ENCODE measurements around the gene AMACR. TPM values are rescaled to one million over a fixed set of nuclear protein-coding genes. Genes with fewer than 3 reads are reported as not detected.

The AMACR gene
- polyA plus RNA-seq, 3 donors = 81.1 to 113 (median 101) TPM

Other genes starting within 250 kb of the AMACR start
- 10 to 100 TPM; 13.5 to 18.0 (median 15.8) TPM for gene ADAMTS12, start 116.1 kb downstream of the AMACR start, polyA plus RNA-seq (ENCODE audit: insufficient read length in 3 of 3)
- under 1 TPM; 0.18 to 0.33 (median 0.23) TPM for gene RXFP3, start 71.7 kb downstream of the AMACR start, polyA plus RNA-seq (ENCODE audit: insufficient read length in 3 of 3)
- gene SLC45A2, start 23.4 kb downstream of the AMACR start, polyA plus RNA-seq (ENCODE audit: insufficient read length in 3 of 3) = 1 to 10 TPM in 1 of 3 donors, under 1 TPM in 2; 0.50 to 1.1 (median 0.96) TPM
- 10 to 100 TPM; 47.6 to 56.7 (median 55.5) TPM for gene C1QTNF3, start 35.2 kb upstream of the AMACR start, polyA plus RNA-seq (ENCODE audit: insufficient read length in 3 of 3)

Data from renal pelvis (tissue), 3 donors.